HG03066 (cell line): ENCODE data around the gene RXFP4.

ENCODE experiments used
- ATAC-seq: cut with Tn5 transposase; IDR thresholded peaks from one replicate; pipeline ENCODE4 v1.9.1; 2021; ENCODE audit warnings: low read depth; ENCODE audit not compliant: unreplicated experiment

Gene RXFP4

DNA sequence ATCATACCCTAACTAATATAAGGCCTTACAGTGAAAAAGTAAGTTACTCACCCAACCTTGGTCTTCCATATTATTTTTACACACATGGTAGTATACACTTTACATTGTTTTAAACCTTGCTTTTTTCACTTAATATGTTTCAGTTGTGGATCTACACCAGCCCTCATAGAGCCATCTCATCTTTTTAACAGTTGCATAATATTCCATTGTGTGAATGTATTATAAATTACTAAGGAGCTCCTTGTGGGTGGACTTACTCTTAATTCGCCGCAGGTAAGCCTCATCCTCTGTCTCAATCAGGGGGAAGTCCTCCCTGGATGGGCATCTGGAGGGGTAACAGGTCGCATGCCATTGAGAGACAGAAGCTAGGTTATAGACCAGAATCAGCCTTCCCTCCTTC is 13.2 kb downstream of the RXFP4 start:
- ATAC-seq, result no peak

DNA sequence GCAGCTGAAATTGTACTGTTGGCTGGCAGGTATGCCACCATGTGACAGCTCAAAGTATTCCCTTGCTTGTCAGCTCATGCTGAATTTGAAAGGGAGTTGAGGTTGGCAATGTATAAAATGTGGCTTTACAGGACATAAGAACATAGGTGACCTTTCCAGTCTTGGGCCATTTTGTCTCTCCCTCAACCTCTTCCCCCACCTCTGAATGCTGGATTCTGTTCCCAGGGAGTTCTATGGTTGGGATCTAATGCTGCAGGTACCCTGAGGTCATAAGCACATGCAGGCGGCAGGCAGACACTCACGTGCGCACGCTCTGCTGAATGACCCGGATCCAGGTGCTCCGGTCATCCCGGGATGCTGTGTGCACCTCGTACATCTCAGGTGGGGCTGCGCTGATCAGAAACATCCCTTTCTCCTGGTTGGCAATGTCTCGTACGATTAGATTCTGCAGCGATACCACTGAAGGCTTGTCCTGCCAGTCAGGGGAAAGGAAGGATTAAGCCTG is 16.0 kb downstream of the RXFP4 start:
- no peak for ATAC-seq

DNA sequence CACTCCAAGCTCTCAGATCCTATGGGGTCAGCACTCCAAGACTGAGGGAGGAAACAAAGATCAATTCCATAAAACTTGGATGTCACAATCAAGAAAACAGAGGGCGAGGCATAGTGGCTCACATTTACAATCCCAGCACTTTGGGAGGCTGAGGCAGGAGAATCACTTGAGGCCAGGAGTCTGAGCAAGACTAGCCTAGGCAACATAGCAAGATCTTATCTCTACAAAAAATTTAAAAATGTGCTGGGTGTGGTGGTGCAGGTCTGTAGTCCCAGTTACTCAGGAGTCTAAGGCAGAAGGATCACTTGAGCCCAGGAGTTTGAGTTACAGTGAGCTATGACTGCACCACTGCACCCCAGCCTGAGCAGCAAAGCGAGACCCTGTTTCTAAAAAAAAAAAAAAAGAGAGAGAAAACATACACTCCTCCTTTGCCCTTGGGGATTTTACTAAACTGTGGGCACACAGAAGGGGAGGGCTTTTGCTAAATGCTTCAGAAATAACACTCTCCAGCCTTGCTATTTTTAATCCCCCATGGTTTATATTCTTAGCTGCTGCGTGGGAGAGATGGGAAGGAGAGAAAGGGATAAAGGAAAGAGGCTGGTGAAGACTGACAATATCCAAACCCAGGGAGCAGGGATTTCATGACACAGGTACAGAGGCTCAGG is 18.8 kb downstream of the RXFP4 start:
- ATAC-seq, result no peak

DNA sequence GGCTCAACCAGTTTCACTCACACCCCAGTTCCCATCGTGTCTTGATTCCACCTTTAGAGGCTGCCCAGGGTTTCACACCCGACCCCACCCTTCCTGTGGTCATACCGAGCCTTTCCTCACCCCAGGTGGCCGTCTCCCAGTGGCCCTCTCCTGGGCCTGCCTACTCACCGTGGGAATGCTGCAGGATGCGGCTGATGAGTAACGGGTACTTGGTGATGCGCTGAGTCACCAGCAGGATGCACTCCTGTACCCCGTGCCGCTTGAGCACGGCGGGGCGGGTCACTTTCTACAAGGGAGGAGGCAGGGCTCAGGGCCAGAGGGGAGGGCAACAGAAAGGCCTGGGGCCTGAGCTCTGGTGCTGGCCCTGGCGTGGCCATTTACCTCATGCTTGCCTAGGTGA is 20.5 kb downstream of the RXFP4 start:
- ATAC-seq, result no peak

DNA sequence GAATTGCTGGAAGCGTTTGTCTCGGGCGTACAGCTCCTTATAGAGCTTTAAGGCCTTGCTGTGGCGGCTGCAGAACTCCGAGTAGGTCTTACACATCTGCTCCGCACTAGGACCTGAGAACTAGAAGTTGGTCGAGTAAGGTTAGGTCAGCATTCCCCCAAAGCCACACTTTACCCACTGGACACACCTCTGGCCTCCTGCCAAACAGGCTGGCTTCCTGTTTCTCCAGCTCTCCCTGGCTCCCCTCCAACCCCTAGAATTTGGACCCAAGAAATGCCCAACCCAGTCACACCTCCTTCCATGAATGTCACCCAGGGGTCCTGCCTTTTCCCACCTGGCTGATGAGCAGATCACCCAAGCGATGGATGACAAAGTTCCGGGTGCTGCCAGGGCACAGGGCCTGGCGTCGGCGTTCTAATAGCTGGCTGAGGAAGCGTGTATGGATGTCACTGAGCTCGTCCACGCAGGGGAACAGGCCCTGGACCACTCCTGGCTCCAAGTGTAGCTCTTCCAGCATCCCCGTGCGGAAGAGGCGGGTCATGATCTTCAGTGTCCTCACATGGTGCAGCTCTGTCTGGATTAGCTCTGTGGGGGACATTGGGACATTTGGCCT is 21.3 kb downstream of the RXFP4 start:
- no peak for ATAC-seq

- ATAC-seq, result no peak
These were observed 22.8 kb downstream of the RXFP4 start for GRCh38 chr1:155964193-155964592.

DNA sequence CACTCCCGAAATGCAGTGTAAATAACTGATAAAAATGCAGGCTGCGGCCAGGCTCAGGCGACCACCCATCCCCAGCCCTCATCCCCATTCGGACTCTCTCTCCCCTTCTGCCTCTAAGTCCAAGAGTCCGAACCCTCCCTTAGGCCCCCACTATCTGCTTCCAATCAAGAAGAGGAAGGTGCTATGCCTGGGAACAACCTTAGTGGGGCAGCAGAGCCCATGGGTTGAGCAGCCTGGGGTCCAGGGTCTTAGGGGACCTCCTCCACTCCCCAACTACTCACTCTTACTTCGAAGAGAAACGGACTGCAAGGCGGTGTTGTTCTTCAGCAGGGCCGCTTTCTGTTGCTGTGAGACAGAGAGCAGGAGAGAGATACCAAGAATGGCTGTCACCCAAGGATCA is 24.7 kb downstream of the RXFP4 start:
- ATAC-seq, result no peak

DNA sequence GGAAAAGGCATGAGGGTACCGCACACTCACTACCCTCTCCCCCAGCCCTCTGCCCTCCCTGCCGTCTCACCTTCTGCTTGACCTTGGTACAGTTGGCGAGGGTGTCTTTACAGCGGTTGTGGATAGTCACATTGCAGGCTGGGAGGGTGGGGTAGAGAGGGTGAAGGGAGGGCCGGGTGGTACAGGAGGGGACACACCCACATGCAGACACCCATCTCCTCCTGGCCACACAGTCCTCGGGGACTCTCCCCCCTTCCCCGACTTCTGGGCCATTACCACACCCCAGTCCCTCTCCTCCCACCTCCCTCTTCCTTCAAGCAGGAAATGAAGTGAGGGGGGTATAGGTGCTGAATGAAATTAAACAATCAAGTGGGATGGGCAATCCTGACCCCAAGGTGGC is 25.3 kb downstream of the RXFP4 start:
- ATAC-seq, result no peak

DNA sequence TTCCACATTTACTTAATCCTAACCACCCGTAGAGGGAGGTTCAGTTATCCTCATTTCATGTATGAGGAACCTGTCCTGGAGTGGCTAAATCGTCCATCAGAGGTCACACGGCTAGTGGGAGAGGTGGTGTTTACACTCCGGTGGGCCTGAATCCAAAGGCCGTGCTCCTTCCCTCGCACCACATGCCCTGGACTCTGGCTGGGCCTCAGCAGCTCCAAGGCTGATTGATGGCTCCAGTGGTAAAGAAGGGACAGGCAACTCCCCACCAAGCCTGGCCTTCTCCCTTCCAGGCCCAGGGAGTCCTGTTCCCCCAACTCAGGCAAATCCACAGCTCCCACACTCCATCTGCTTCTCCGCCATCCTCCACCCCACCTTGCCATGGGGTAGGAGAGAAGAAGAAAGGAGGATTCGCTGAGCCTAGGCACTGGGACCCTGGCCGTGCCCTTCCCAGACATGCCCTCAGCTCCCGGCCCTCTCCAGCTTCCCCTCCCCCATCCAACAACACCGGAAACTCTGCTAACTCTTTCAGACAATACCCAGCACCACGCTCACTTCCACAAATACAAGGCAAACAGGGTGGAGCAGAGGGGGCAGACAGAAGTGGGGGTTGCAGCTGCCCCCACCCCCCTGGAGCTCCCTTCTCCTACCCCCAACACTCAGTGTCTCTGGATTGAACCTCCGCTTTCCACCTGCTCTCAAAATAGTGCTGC is 26.1 kb downstream of the RXFP4 start:
- no peak for ATAC-seq

DNA sequence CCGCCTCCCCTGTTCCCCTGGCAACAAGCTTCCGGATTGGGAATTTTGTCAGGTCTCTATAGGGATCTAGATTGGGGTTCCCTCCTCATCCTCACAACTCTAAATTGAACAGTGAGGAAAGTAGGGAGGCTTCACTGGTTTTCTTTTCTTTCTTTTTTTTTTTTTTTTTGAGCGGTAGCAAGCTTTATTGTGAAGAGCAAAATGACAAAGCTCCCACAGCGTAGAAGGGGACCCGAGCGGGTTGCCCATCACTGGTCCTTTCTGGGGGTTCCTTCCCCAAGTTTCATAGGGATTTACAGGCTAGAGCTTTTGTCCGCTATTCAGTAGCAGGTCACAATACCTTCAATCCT is 26.6 kb downstream of the RXFP4 start:
- ATAC-seq, result no peak

GRCh38 chr1:155968670-155969069 is 27.2 kb downstream of the RXFP4 start:
- ATAC-seq, result no peak

DNA sequence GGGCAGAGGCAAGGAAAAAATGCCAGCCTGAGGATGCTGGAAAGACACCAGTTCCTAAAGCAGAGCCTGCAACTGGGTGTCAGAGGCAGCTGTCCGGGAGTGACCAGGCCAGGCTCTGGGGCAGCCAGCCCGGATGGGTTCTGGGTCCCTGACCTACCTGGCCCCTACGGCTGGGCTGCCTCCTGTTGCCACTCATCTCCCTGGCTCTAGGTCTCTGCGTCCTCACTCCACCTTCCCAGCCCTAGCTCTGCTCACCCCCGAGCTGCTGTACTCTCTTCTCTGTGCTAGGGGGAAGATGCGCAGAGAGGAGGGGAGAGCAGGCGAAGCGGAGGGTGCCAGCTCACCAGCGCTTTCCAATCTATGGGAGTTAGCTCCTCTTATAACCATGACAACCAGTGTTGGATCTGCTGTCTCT is 27.9 kb downstream of the RXFP4 start:
- no peak for ATAC-seq

- peak; percentile 68 for ATAC-seq
These were observed 29.2 kb downstream of the RXFP4 start for GRCh38 chr1:155970531-155971167.

DNA sequence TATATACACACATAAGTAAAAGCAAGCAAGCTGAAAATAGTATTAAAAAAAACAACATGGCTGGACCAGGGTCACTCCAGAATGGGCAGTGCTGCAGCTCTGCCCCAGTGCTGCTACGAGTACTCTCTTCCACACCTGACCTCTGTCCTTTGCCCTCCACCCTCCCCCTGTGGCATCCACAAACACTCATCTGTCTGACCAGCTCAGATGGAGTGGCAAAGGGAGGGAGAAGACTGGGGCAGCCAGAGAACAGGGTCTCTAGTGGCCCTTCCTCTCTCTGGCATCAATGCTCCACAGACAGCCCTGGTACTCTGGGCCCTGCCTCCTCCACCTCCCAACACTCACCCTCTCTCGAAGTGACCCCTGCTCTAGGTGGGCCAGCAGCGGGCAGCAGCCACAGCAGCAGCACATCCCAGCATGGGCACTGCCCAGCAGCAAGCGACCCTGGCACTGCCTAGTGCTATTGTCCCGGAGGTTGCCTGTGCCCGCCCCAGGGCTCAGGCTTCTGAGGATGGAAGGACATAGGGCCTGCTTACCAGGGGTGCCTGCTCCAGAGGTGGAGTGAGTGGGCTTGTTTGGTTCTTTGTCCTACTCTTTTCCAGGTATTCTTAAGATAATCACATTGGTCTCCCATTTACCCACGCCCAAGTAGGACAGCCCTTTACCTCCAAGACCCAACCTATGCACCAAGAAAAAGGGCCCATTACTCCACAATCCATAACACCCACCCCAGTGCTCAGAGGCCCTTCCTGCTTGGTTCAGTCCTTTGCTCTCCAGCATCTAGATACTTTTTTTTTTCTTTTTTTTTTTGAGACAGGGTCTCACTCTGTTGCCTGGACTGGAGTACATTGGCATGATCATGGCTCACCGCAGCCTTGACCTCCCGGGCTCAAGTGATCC is 30.7 kb downstream of the RXFP4 start:
- no peak for ATAC-seq

DNA sequence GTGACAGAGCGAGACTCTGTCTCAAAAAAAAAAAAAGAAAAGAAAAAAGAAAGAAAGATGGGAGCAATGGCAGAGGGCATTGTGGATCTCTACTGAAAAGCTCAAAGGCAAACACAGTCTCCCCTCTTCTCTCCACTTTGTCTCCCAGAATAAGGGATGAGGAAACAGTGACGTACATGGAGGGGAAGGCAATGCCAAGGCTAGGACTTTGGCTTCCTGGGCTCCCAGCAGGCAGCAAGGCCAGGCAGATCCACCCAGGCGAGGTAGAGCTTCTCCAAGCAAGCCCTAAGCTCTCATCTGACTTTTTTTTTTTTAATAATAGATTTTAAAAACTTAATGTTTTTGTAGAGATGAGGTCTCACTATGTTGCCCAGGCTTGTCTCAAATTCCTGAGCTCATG is 32.3 kb downstream of the RXFP4 start:
- ATAC-seq, result no peak

- ATAC-seq, result no peak
These were observed 33.0 kb downstream of the RXFP4 start for GRCh38 chr1:155974208-155975115.

DNA sequence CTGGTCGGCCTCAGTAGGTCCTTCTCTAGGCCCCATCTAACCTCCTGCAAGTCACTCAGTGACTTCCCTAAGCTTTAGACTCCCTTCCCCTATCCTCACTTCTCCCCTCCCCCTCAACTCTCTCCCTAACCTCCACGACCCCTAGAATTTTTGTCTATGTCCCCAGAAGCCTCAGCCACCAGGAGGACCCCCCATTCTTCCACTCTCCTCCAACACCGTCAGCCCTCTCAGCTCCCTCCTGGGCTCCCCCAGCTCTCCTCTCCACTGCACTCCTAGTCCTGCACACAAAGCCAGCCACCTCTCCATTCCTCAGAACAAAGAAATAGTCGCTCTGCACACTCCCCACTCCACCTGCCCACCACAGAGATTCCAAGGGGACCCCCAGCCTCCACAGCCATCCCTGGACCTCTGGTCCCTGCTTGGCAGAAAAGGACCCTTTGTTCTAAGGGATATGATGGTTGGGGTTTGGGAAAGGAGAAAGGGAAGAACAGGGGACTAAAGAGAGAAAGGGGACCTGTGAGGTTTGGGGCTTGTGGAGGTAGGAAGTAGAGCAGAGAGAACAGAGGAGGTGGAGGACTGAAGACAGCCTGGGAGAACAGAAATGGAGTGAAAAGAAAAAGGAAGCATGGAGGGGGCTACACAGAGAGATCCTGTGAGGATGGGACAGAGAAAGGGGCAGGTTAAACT is 34.1 kb downstream of the RXFP4 start:
- no peak for ATAC-seq

GRCh38 chr1:155976062-155976912 is 34.8 kb downstream of the RXFP4 start:
- no peak for ATAC-seq
